Measurements from ENCODE around the gene IGF1R.
A peak's percentile ranks its signal among the peaks of the same experiment; 100 is the strongest.

The IGF1R gene

DNA sequence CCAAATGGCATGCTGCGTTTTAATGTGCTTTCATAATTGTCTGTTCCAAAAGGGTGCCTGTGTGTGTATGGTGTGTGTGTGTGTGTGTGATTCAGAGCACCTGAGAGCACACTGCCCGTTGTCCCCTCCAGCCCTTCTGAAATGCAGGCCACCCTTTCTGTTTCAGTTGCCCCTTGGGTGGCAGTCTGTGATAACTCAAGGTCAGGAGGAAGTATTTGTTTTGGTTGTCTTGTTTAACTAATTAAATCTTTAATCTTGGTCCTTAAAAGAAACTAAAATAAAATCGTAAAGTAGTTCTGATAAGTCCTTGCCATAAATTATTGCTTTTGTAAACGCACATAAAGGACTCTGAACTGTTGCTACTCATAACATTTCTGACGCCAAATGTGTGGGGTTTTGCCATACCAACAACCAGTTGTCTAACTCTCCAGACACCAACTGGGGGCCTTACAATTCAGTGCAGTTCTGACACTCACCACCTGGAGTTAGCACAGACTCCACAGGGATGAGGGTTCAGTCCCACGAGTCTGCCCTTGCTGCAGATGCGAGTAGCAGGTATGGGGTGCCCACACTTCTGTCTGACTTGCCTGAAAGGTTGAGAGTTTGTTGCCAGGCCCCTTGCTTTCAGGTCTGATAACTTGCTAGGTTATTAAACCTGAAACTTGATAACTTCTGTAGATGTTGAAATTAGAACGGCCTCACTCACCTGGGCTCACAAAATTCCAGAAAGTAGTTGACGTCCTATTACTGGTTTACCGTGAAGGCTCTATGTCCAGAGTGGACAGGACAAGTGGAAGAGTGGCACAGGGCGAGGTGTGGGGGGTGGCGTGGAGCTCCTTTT is 157.3 kb downstream of the IGF1R start:
- no peaks in the 10 kb centered on the region for H3K9me3 ChIP-seq (ENCODE audit: control insufficient read depth, insufficient read depth, low read length)
- H3K4me3 ChIP-seq (ENCODE audit: low read length) = no peak overlapping the region
- H3K27me3 ChIP-seq (ENCODE audit: control insufficient read depth, insufficient read depth, low read length) = no peaks in the 10 kb centered on the region
- no peak for DNase-seq (ENCODE audit: low read depth, low spot score)
- no peaks in the 10 kb centered on the region for H3K36me3 ChIP-seq (ENCODE audit: control insufficient read depth, insufficient read depth, low read length)
- H3K27ac ChIP-seq (ENCODE audit: low read length) = no peak overlapping the region
- H3K4me1 ChIP-seq (ENCODE audit: control insufficient read depth, insufficient read depth, low read length) = peaks cover 14% of the 10 kb centered on the region
- no CpG with 5 or more reads among the region's 12 CpGs for WGBS (ENCODE audit: insufficient coverage, insufficient read length)

- Histone ChIP-seq H3K27ac (ENCODE audit: low read length) (no peak overlapping the region), H3K27me3 (ENCODE audit: control insufficient read depth, insufficient read depth, low read length) (no peaks in the 10 kb centered on the region), H3K36me3 (ENCODE audit: control insufficient read depth, insufficient read depth, low read length) (no peaks in the 10 kb centered on the region), H3K9me3 (ENCODE audit: control insufficient read depth, insufficient read depth, low read length) (no peaks in the 10 kb centered on the region), H3K4me1 (ENCODE audit: control insufficient read depth, insufficient read depth, low read length) (peaks cover 9% of the 10 kb centered on the region), H3K4me3 (ENCODE audit: low read length) (no peak overlapping the region)
- no CpG with 5 or more reads among the region's 9 CpGs for WGBS (ENCODE audit: insufficient coverage, insufficient read length)
- DNase-seq (ENCODE audit: low read depth, low spot score) = no peak
These were observed 158.0 kb downstream of the IGF1R start for GRCh38 chr15:98806275-98806895.

DNA sequence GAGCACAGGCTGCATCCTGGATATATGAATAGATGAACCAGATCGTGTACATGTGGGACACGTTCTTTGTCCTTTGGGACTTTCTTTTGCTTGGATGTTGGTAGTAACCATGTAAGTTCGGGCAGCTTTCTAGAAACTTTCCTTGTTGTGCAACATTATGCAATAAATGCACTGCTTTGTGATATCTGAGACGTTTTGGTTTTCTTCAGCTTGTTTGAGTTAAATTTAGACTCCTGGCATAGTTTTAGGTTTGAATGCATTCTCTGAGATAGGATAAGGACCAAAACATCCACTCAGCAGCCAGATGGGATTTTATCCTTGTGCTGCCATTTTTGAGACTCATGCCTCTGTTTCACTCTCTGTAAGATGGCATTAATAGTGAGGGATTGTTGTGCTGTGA is 158.9 kb downstream of the IGF1R start:
- Histone ChIP-seq H3K4me3 (ENCODE audit: low read length) (no peak overlapping the region), H3K27ac (ENCODE audit: low read length) (no peak overlapping the region), H3K9me3 (ENCODE audit: control insufficient read depth, insufficient read depth, low read length) (no peaks in the 10 kb centered on the region), H3K4me1 (ENCODE audit: control insufficient read depth, insufficient read depth, low read length) (peaks cover 4% of the 10 kb centered on the region; the same call in 1 of the 2 replicates), H3K36me3 (ENCODE audit: control insufficient read depth, insufficient read depth, low read length) (no peaks in the 10 kb centered on the region), H3K27me3 (ENCODE audit: control insufficient read depth, insufficient read depth, low read length) (no peaks in the 10 kb centered on the region)
- WGBS (ENCODE audit: insufficient coverage, insufficient read length) = no CpG with 5 or more reads among the region's 4 CpGs
- DNase-seq (ENCODE audit: low read depth, low spot score) = no peak

- no peak overlapping the region for H3K4me3 ChIP-seq (ENCODE audit: low read length)
- H3K27me3 ChIP-seq (ENCODE audit: control insufficient read depth, insufficient read depth, low read length) = no peaks in the 10 kb centered on the region
- no peaks in the 10 kb centered on the region for H3K9me3 ChIP-seq (ENCODE audit: control insufficient read depth, insufficient read depth, low read length)
- DNase-seq (ENCODE audit: low read depth, low spot score) = no peak
- H3K27ac ChIP-seq (ENCODE audit: low read length) = no peak overlapping the region
- WGBS (ENCODE audit: insufficient coverage, insufficient read length) = no CpG with 5 or more reads among the region's 11 CpGs
- H3K4me1 ChIP-seq (ENCODE audit: control insufficient read depth, insufficient read depth, low read length) = peaks cover 5% of the 10 kb centered on the region; the same call in 1 of the 2 replicates
- H3K36me3 ChIP-seq (ENCODE audit: control insufficient read depth, insufficient read depth, low read length) = no peaks in the 10 kb centered on the region
These were observed 160.9 kb downstream of the IGF1R start for GRCh38 chr15:98809273-98809672.

GRCh38 chr15:98812716-98813446 is 164.5 kb downstream of the IGF1R start:
- no peak for DNase-seq (ENCODE audit: low read depth, low spot score)
- H3K27ac ChIP-seq (ENCODE audit: low read length) = no peak overlapping the region
- whole genome bisulfite sequencing (ENCODE audit: insufficient coverage, insufficient read length) = no CpG with 5 or more reads among the region's 8 CpGs

DNA sequence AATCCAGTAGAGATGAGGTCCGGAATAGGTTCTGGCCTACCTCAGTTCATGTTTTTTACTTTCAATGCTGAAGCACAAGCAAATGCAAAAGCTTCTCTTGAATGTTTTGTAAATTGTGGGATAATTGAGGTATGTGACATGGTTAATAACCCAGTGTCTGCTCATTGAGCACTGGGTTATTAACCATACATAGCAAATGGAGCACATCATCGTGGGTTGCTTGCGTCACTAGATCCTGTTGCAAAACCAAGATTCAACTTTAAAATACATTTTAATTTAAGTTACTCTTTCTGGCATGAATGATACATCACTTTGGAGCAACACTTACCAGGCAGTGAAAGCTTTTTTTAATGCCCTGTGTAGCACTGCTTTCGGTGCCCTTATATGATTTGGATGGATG is 165.6 kb downstream of the IGF1R start:
- Histone ChIP-seq H3K36me3 (ENCODE audit: control insufficient read depth, insufficient read depth, low read length) (no peaks in the 10 kb centered on the region), H3K9me3 (ENCODE audit: control insufficient read depth, insufficient read depth, low read length) (no peaks in the 10 kb centered on the region), H3K27ac (ENCODE audit: low read length) (no peak overlapping the region), H3K27me3 (ENCODE audit: control insufficient read depth, insufficient read depth, low read length) (no peaks in the 10 kb centered on the region), H3K4me3 (ENCODE audit: low read length) (no peak overlapping the region), H3K4me1 (ENCODE audit: control insufficient read depth, insufficient read depth, low read length) (peaks cover 5% of the 10 kb centered on the region; the same call in 1 of the 2 replicates)
- WGBS (ENCODE audit: insufficient coverage, insufficient read length) = no CpG with 5 or more reads among the region's 4 CpGs
- DNase-seq (ENCODE audit: low read depth, low spot score) = no peak

More at GRCh38 chr15:98812716-98813446, 164.5 kb downstream of the IGF1R start:
- no peaks in the 10 kb centered on the region for H3K9me3 ChIP-seq (ENCODE audit: control insufficient read depth, insufficient read depth, low read length)
- H3K27me3 ChIP-seq (ENCODE audit: control insufficient read depth, insufficient read depth, low read length) = no peaks in the 10 kb centered on the region
- H3K4me3 ChIP-seq (ENCODE audit: low read length) = no peak overlapping the region
- peaks cover 5% of the 10 kb centered on the region; the same call in 1 of the 2 replicates for H3K4me1 ChIP-seq (ENCODE audit: control insufficient read depth, insufficient read depth, low read length)
- no peaks in the 10 kb centered on the region for H3K36me3 ChIP-seq (ENCODE audit: control insufficient read depth, insufficient read depth, low read length)

DNA sequence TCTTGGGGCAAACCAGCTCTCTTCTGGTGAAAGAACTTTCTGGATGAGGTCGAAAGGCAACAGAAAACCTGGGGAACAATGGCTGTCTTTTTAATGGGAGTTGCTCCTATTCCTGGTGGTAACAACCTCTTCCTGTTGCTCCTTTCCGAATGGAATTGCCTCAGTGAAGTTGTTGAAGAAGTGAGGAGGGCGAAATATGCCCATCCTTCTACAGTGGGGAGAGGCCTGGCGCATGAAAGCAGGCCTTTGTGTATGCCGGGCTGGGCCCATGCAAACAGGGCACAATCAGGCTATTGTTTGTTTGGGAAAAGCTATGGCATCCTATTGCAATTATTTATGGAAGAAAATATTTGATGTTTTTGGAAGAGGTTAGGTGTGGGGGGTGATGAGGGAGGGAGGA is 166.9 kb downstream of the IGF1R start:
- Histone ChIP-seq H3K27me3 (ENCODE audit: control insufficient read depth, insufficient read depth, low read length) (no peaks in the 10 kb centered on the region), H3K36me3 (ENCODE audit: control insufficient read depth, insufficient read depth, low read length) (no peaks in the 10 kb centered on the region), H3K4me3 (ENCODE audit: low read length) (no peak overlapping the region), H3K9me3 (ENCODE audit: control insufficient read depth, insufficient read depth, low read length) (no peaks in the 10 kb centered on the region), H3K27ac (ENCODE audit: low read length) (no peak overlapping the region), H3K4me1 (ENCODE audit: control insufficient read depth, insufficient read depth, low read length) (peaks cover 5% of the 10 kb centered on the region; the same call in 1 of the 2 replicates)
- no CpG with 5 or more reads among the region's 5 CpGs for WGBS (ENCODE audit: insufficient coverage, insufficient read length)
- no peak for DNase-seq (ENCODE audit: low read depth, low spot score)

DNA sequence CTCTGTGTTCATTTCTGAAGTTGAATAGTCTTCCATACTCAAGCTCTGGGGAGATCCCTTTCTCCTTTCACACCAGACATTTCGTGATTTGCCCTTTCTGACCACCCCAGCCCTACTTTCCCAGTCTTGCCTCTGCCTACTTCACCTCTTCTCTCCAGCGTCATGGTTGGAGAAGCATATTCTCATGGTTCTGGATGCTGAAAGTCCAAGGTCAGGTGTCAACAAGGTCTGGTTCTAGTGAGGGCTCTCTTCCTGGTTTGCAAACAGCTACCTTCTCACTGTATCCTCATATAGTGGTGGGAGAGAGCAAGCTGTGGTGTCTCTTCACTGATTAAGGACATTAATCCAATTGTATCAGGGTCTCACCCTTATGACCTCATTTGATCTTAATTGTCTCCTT is 169.4 kb downstream of the IGF1R start:
- Histone ChIP-seq H3K9me3 (ENCODE audit: control insufficient read depth, insufficient read depth, low read length) (no peaks in the 10 kb centered on the region), H3K27me3 (ENCODE audit: control insufficient read depth, insufficient read depth, low read length) (no peaks in the 10 kb centered on the region), H3K4me1 (ENCODE audit: control insufficient read depth, insufficient read depth, low read length) (peaks cover 7% of the 10 kb centered on the region; the same call in 1 of the 2 replicates), H3K4me3 (ENCODE audit: low read length) (no peak overlapping the region), H3K36me3 (ENCODE audit: control insufficient read depth, insufficient read depth, low read length) (no peaks in the 10 kb centered on the region), H3K27ac (ENCODE audit: low read length) (no peak overlapping the region)
- no CpG with 5 or more reads among the region's 2 CpGs for WGBS (ENCODE audit: insufficient coverage, insufficient read length)
- no peak for DNase-seq (ENCODE audit: low read depth, low spot score)

DNA sequence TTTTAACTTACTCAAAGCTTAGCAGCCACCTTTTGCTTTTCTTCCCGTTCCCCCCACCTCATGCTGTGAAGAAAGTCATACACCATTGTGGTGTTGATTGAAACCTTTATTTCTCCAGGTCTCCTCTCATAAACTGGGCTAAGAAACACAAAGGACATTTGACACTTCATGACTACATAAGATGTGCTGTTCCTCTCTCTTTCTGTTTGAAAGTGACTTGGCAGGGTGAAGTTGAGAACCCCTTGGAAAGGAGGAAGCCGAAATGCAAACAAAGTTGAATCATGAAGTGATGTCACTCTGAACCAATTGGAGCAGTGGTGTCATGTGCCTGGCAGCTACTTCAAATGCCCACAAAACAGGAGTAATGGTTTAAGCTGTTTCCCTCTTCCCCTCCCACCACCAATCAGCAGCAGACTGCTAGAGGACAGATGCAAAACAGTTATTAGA is 174.7 kb downstream of the IGF1R start:
- peak; percentile 88 for DNase-seq (ENCODE audit: low read depth, low spot score)
- Histone ChIP-seq H3K27me3 (ENCODE audit: control insufficient read depth, insufficient read depth, low read length) (no peaks in the 10 kb centered on the region), H3K4me1 (ENCODE audit: control insufficient read depth, insufficient read depth, low read length) (peaks cover 9% of the 10 kb centered on the region), H3K36me3 (ENCODE audit: control insufficient read depth, insufficient read depth, low read length) (no peaks in the 10 kb centered on the region), H3K27ac (ENCODE audit: low read length) (no peak overlapping the region), H3K4me3 (ENCODE audit: low read length) (no peak overlapping the region), H3K9me3 (ENCODE audit: control insufficient read depth, insufficient read depth, low read length) (no peaks in the 10 kb centered on the region)
- no CpG with 5 or more reads among the region's 2 CpGs for WGBS (ENCODE audit: insufficient coverage, insufficient read length)

DNA sequence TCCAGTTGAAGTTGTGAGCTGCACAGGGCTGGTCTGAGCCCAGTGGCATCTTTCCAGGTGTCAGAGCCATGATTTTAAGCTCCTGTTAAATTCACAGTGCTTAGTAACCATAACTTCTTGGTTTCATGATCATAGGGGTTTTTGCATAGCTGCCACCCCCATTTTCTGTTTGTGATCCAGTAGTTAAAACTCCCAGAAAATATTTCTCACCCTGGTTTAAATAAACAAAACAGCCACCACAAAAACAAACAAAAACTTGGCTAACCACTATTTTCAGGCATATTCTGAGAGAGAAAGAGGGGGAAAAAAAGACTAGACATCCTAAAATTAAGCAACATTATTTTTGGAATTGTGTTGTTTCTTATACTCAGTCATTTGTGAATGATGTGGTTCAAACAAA is 175.3 kb downstream of the IGF1R start:
- Histone ChIP-seq H3K36me3 (ENCODE audit: control insufficient read depth, insufficient read depth, low read length) (no peaks in the 10 kb centered on the region), H3K4me3 (ENCODE audit: low read length) (no peak overlapping the region), H3K9me3 (ENCODE audit: control insufficient read depth, insufficient read depth, low read length) (no peaks in the 10 kb centered on the region), H3K4me1 (ENCODE audit: control insufficient read depth, insufficient read depth, low read length) (peaks cover 9% of the 10 kb centered on the region), H3K27ac (ENCODE audit: low read length) (no peak overlapping the region), H3K27me3 (ENCODE audit: control insufficient read depth, insufficient read depth, low read length) (no peaks in the 10 kb centered on the region)
- no peak for DNase-seq (ENCODE audit: low read depth, low spot score)
